ENCODE data around the gene KCNQ2. TPM values are rescaled to one million over a fixed set of nuclear protein-coding genes. Genes with fewer than 3 reads are reported as not detected.

Gene KCNQ2
- total RNA-seq, 1 experiment from 2014 or later, result not detected

- Mint-ChIP-seq H3K4me3 (ENCODE audit: unreplicated experiment) (no peak overlapping the region), H3K9me3 (ENCODE audit: unreplicated experiment) (no peaks in the 10 kb centered on the region), H3K4me1 (ENCODE audit: insufficient read depth, unreplicated experiment) (no peaks in the 10 kb centered on the region), H3K27ac (ENCODE audit: low read depth, unreplicated experiment) (no peak overlapping the region), H3K36me3 (ENCODE audit: insufficient read depth, unreplicated experiment) (peaks cover 6% of the 10 kb centered on the region), H3K27me3 (ENCODE audit: insufficient read depth, unreplicated experiment) (peaks cover 31% of the 10 kb centered on the region)
- DNase-seq (ENCODE audit: unreplicated experiment), result no peak
- ChIA-PET CTCF (no interaction called here), POLR2A (interaction anchor here (0.7 kb wide), 1 partner anchor 300 kb away, joined by 3 read pairs; no protein-coding TSS in a partner anchor)
- BruUV-seq (replicated peaks), result no TSS peak
- intact Hi-C loops (cut with micrococcal nuclease), result no loop called here
- no peak for TF ChIP-seq CTCF (IDR thresholded peaks at IDR 0.05; ENCODE audit: unreplicated experiment)
Measured at GRCh38 chr20:63469713-63470101, 2.7 kb downstream of the KCNQ2 start.

GRCh38 chr20:63469019-63469712, 3.3 kb downstream of the KCNQ2 start:
- no peaks in the 10 kb centered on the region for H3K9me3 Mint-ChIP-seq (ENCODE audit: unreplicated experiment)
- H3K36me3 Mint-ChIP-seq (ENCODE audit: insufficient read depth, unreplicated experiment), result peaks cover 6% of the 10 kb centered on the region
- no peak overlapping the region for H3K27ac Mint-ChIP-seq (ENCODE audit: low read depth, unreplicated experiment)
- no peak for DNase-seq (ENCODE audit: unreplicated experiment)
- no peak overlapping the region for H3K4me3 Mint-ChIP-seq (ENCODE audit: unreplicated experiment)
- H3K4me1 Mint-ChIP-seq (ENCODE audit: insufficient read depth, unreplicated experiment), result no peaks in the 10 kb centered on the region
- intact Hi-C loops (cut with micrococcal nuclease), result no loop called here
- no peak for TF ChIP-seq CTCF (IDR thresholded peaks at IDR 0.05; ENCODE audit: unreplicated experiment)
- no TSS peak for BruUV-seq (replicated peaks)
- H3K27me3 Mint-ChIP-seq (ENCODE audit: insufficient read depth, unreplicated experiment), result peaks cover 31% of the 10 kb centered on the region
- ChIA-PET CTCF (interaction anchor here (0.6 kb wide), 1 partner anchor 600 kb away, joined by 3 read pairs; no protein-coding TSS in a partner anchor), POLR2A (no interaction called here)

GRCh38 chr20:63468421-63468820, 4.0 kb downstream of the KCNQ2 start:
- BruUV-seq (replicated peaks), result no TSS peak
- intact Hi-C loops (cut with micrococcal nuclease), result no loop called here
- H3K9me3 Mint-ChIP-seq (ENCODE audit: unreplicated experiment), result no peaks in the 10 kb centered on the region
- H3K27me3 Mint-ChIP-seq (ENCODE audit: insufficient read depth, unreplicated experiment), result peaks cover 25% of the 10 kb centered on the region
- H3K27ac Mint-ChIP-seq (ENCODE audit: low read depth, unreplicated experiment), result no peak overlapping the region
- ChIA-PET CTCF (interaction anchor here (0.6 kb wide), 2 partner anchors 413 to 600 kb away, joined by 3 read pairs; no protein-coding TSS in a partner anchor), POLR2A (no interaction called here)
- peaks cover 6% of the 10 kb centered on the region for H3K36me3 Mint-ChIP-seq (ENCODE audit: insufficient read depth, unreplicated experiment)
- TF ChIP-seq CTCF (IDR thresholded peaks at IDR 0.05; ENCODE audit: unreplicated experiment), result no peak
- H3K4me3 Mint-ChIP-seq (ENCODE audit: unreplicated experiment), result no peak overlapping the region
- DNase-seq (ENCODE audit: unreplicated experiment), result no peak
- H3K4me1 Mint-ChIP-seq (ENCODE audit: insufficient read depth, unreplicated experiment), result no peaks in the 10 kb centered on the region

GRCh38 chr20:63467294-63468083, 5.0 kb downstream of the KCNQ2 start:
- no peaks in the 10 kb centered on the region for H3K4me1 Mint-ChIP-seq (ENCODE audit: insufficient read depth, unreplicated experiment)
- DNase-seq (ENCODE audit: unreplicated experiment), result no peak
- H3K27ac Mint-ChIP-seq (ENCODE audit: low read depth, unreplicated experiment), result no peak overlapping the region
- TF ChIP-seq CTCF (IDR thresholded peaks at IDR 0.05; ENCODE audit: unreplicated experiment), result no peak
- no peak overlapping the region for H3K4me3 Mint-ChIP-seq (ENCODE audit: unreplicated experiment)
- ChIA-PET POLR2A (no interaction called here), CTCF (interaction anchor here (0.5 kb wide), 1 partner anchor 59 kb away, joined by 3 read pairs; no protein-coding TSS in a partner anchor)
- H3K9me3 Mint-ChIP-seq (ENCODE audit: unreplicated experiment), result no peaks in the 10 kb centered on the region
- intact Hi-C loops (cut with micrococcal nuclease), result no loop called here
- no TSS peak for BruUV-seq (replicated peaks)
- peaks cover 33% of the 10 kb centered on the region for H3K27me3 Mint-ChIP-seq (ENCODE audit: insufficient read depth, unreplicated experiment)
- H3K36me3 Mint-ChIP-seq (ENCODE audit: insufficient read depth, unreplicated experiment), result peaks cover 6% of the 10 kb centered on the region
